ENCODE measurements around the gene IL1RAP. TPM values are rescaled to one million over a fixed set of nuclear protein-coding genes. Genes with fewer than 3 reads are reported as not detected.

Gene IL1RAP
- total RNA-seq, 1 donor from 2014 or later = 43.4 TPM

DNA sequence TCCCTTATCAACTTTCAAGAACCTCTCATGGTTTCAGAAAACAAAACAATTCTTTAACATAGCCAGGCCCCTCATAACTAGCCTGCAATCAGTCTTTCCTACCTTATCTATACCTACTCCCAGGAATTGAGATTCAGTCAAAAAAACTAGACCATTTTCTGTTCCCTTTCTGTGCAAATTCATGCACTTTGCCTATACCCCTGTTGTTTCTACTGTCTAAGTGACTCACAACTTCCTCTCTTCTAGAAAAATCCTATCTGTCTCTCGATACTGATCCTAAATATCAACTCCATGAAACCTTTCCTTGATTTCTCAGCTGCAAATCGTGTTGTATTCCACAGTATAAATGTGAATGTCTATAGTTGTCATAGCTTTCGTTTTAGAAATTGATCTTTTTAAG is 10.9 kb upstream of the IL1RAP start:
- FAIRE-seq = no peak
- Histone ChIP-seq H3K27me3 (ENCODE audit: control insufficient read depth, insufficient read depth, low read length) (no peaks in the 10 kb centered on the region), H3K36me3 (ENCODE audit: control insufficient read depth, insufficient read depth, low read length) (no peaks in the 10 kb centered on the region), H3K4me3 (ENCODE audit: low read depth, low read length) (no peak overlapping the region)
- no peak for DNase-seq (ENCODE audit: low read depth)
- TF ChIP-seq, protein P1, sequence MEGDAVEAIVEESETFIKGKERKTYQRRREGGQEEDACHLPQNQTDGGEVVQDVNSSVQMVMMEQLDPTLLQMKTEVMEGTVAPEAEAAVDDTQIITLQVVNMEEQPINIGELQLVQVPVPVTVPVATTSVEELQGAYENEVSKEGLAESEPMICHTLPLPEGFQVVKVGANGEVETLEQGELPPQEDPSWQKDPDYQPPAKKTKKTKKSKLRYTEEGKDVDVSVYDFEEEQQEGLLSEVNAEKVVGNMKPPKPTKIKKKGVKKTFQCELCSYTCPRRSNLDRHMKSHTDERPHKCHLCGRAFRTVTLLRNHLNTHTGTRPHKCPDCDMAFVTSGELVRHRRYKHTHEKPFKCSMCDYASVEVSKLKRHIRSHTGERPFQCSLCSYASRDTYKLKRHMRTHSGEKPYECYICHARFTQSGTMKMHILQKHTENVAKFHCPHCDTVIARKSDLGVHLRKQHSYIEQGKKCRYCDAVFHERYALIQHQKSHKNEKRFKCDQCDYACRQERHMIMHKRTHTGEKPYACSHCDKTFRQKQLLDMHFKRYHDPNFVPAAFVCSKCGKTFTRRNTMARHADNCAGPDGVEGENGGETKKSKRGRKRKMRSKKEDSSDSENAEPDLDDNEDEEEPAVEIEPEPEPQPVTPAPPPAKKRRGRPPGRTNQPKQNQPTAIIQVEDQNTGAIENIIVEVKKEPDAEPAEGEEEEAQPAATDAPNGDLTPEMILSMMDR (IDR thresholded peaks at IDR 0.05; ENCODE audit: insufficient read depth, low read length, severe bottlenecking) = no peak

DNA sequence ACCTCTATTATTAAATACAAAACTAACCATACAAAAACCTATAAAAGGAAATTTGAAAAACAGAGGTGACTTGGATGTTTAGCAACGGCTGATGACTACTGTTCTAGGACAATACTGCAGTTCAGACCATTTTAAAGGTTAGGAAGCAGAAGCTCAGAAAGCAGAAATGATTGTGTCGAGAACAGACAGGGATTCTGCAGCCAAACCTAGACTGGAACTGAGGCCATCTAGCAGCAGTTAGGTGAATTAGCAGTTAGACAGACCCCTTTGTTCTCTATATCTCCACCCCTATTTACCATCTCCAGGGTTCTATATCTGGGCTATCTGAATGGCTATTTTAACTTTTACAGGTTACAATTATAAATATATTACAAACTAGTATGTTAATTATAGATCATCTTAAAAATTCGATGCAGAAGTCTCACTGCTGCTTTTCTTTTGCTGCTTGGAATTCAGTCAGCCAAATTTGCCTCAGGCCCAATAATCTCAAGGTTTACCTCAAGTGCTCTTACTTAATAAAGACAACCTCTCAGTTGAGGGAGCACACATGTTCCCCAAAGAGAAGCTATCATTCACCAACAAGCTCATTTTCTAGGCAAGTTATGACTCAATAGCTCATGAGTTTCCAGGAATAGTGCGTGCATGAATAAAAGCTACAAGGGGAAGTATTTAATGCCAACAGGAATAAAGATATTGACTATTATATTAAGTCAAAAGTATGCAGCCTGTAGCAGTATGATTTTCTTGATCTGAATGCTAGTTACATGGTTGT is 9.3 kb upstream of the IL1RAP start:
- DNase-seq (ENCODE audit: low read depth) (peak; percentile 80), FAIRE-seq (no peak)
- TF ChIP-seq, protein P1 (IDR thresholded peaks at IDR 0.05; ENCODE audit: insufficient read depth, low read length, severe bottlenecking) = no peak
- H3K4me3 ChIP-seq (ENCODE audit: low read depth, low read length) = no peak overlapping the region
- H3K27me3 ChIP-seq (ENCODE audit: control insufficient read depth, insufficient read depth, low read length) = no peaks in the 10 kb centered on the region
- H3K36me3 ChIP-seq (ENCODE audit: control insufficient read depth, insufficient read depth, low read length) = no peaks in the 10 kb centered on the region

DNA sequence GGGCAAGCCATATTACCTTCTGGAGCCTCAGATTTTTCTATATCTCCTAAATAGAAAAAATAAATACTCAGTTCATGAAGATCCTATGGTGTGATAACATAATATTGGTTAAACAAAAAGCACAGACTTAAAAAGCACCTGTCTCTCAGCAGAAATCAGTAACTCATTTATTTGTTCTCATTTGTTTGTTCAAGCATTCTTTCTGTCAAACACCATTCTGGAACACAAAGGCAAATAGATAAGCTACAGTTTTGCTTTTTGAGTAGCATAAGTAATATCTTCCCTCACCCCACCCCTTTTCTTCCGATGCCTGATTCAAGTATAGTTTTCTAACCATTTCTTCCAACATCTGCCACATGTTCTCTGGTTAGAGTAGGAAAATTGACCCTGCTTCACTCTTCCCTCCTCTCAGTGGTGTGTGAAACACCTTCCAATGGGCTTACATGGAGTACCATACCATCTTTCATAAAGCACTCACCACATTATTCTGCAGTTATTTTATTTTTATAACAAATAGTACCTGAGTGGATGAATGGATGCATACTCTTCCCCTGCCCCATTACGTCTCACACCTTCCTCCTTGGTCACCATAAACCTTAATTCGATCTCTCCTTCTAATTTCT is 8.4 kb upstream of the IL1RAP start:
- H3K27me3 ChIP-seq (ENCODE audit: control insufficient read depth, insufficient read depth, low read length) = no peaks in the 10 kb centered on the region
- no peaks in the 10 kb centered on the region for H3K36me3 ChIP-seq (ENCODE audit: control insufficient read depth, insufficient read depth, low read length)
- DNase-seq (ENCODE audit: low read depth) = no peak
- FAIRE-seq = no peak
- TF ChIP-seq, protein P1 (IDR thresholded peaks at IDR 0.05; ENCODE audit: insufficient read depth, low read length, severe bottlenecking) = no peak
- H3K4me3 ChIP-seq (ENCODE audit: low read depth, low read length) = no peak overlapping the region

DNA sequence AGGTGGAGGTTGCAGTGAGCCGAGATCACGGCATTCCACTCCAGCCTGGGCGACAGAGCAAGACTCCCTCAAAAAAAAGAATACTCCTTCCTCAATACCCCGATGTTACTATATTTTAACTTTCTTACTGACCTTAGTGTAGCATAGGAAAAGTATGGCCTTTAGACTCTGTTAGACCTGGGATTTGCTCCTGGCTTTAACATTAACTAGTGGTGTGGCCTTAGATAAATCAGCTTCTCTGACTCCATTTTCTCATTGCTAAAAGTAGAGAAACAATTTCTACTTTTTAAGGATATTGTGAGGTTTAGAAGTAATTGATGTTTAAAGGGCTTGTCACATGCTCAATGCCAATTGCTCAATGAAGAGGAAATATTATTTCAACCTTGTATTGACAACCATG is 7.6 kb upstream of the IL1RAP start:
- TF ChIP-seq, protein P1 (IDR thresholded peaks at IDR 0.05; ENCODE audit: insufficient read depth, low read length, severe bottlenecking) = no peak
- Histone ChIP-seq H3K36me3 (ENCODE audit: control insufficient read depth, insufficient read depth, low read length) (no peaks in the 10 kb centered on the region), H3K4me3 (ENCODE audit: low read depth, low read length) (no peak overlapping the region), H3K27me3 (ENCODE audit: control insufficient read depth, insufficient read depth, low read length) (no peaks in the 10 kb centered on the region)
- DNase-seq (ENCODE audit: low read depth) = no peak
- no peak for FAIRE-seq

DNA sequence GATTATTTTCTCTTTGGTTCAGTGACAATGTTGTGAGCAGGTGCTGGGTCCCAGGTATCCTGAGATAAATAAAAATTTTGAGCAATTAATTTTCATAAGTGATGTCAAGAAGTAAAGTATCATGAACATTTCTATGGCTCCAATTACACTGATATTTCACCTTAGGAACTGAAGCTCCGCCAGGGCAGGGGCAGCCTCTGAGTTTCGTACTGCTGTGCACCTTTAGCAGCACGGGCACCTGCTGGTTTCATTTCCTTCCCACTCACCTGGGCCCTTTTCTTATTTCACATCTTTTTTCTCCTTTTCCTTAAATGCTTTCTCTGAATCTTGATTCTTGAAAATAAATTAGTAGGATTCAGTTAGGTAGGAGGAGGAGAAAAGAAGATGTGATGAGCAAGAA is 1.2 kb upstream of the IL1RAP start:
- Histone ChIP-seq H3K27me3 (ENCODE audit: control insufficient read depth, insufficient read depth, low read length) (no peaks in the 10 kb centered on the region), H3K36me3 (ENCODE audit: control insufficient read depth, insufficient read depth, low read length) (no peaks in the 10 kb centered on the region), H3K4me3 (ENCODE audit: low read depth, low read length) (no peak overlapping the region)
- FAIRE-seq = no peak
- TF ChIP-seq, protein P1 (IDR thresholded peaks at IDR 0.05; ENCODE audit: insufficient read depth, low read length, severe bottlenecking) = no peak
- DNase-seq (ENCODE audit: low read depth) = no peak

Measured in bronchial epithelial cell (primary cell).